CD4-positive, alpha-beta T cell treated with Interleukin-21 for 1 hour (primary cell): ENCODE data around the gene SLC26A2.
"Not testable (repeated sequence)": the region's sequence is repeated elsewhere in the genome, so short reads cannot be mapped to it uniquely, and the experiment has no call there.

Experiments used
- DNase-seq: peaks from one replicate; pipeline ENCODE4 v3.0.0-alpha.2; 2020

Gene SLC26A2

GRCh38 chr5:150006318-150006717, 45.8 kb downstream of the SLC26A2 start:
- DNase-seq: no peak

GRCh38 chr5:150007050-150007449, 46.5 kb downstream of the SLC26A2 start:
- no peak for DNase-seq

GRCh38 chr5:150009671-150010387, 49.3 kb downstream of the SLC26A2 start:
- no peak for DNase-seq

- DNase-seq: no peak
These were observed 53.4 kb downstream of the SLC26A2 start for GRCh38 chr5:150013931-150014330.

- DNase-seq: no peak
These were observed 53.9 kb downstream of the SLC26A2 start for GRCh38 chr5:150014456-150014855.

GRCh38 chr5:150015415-150015814, 54.9 kb downstream of the SLC26A2 start:
- DNase-seq: no peak

- no peak for DNase-seq
These were observed 56.0 kb downstream of the SLC26A2 start for GRCh38 chr5:150016537-150016936.

GRCh38 chr5:150017226-150018005, 56.9 kb downstream of the SLC26A2 start:
- DNase-seq: no peak

- DNase-seq: no peak
These were observed 59.7 kb downstream of the SLC26A2 start for GRCh38 chr5:150020249-150020648.

GRCh38 chr5:150021491-150022157, 61.1 kb downstream of the SLC26A2 start:
- no peak for DNase-seq

- no peak for DNase-seq
These were observed 61.6 kb downstream of the SLC26A2 start for GRCh38 chr5:150022158-150022531.

GRCh38 chr5:150022681-150023080, 62.1 kb downstream of the SLC26A2 start:
- no peak for DNase-seq

- DNase-seq: no peak
These were observed 62.6 kb downstream of the SLC26A2 start for GRCh38 chr5:150023136-150023535.

GRCh38 chr5:150024346-150024984, 63.9 kb downstream of the SLC26A2 start:
- DNase-seq: no peak

- DNase-seq: no peak
These were observed 66.2 kb downstream of the SLC26A2 start for GRCh38 chr5:150026682-150027172.

- not testable (repeated sequence) for DNase-seq
These were observed 67.5 kb downstream of the SLC26A2 start for GRCh38 chr5:150028047-150028446.

GRCh38 chr5:150033334-150033733, 72.8 kb downstream of the SLC26A2 start:
- DNase-seq: no peak

GRCh38 chr5:150034662-150035061, 74.1 kb downstream of the SLC26A2 start:
- DNase-seq: no peak

GRCh38 chr5:150035139-150035895, 74.8 kb downstream of the SLC26A2 start:
- DNase-seq: no peak

GRCh38 chr5:150036513-150036912, 76.0 kb downstream of the SLC26A2 start:
- no peak for DNase-seq
